Retina (tissue), 1 donor: ENCODE results near the gene LGALSL.
"Not testable (repeated sequence)": the region's sequence is repeated elsewhere in the genome, so short reads cannot be mapped to it uniquely, and the experiment has no call there.

ENCODE experiments used
- DNase-seq: peaks from one replicate; pipeline ENCODE4 v3.0.0-alpha.2; 2016

Gene LGALSL

GRCh38 chr2:64442801-64443429 lies 11.0 kb upstream of the LGALSL start:
- DNase-seq, result no peak

DNA sequence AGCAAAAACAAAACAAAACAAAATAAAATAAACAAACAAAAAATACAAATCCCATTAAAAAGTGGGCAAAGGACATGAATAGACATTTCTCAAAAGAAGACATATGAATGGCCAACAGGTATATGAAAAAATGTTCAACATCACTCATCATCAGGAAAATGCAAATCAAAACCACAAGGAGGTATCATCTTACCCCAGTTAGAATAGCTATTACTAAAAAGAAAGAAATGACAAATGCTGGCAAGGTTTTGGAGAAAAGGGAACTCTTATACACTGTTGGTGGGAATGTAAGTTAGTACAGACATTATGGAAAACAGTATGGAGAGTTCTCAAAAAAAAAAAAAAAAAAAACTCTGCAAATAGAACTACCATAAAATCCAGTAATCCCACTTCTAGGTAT lies 8.0 kb upstream of the LGALSL start:
- DNase-seq, result not testable (repeated sequence)

- no peak for DNase-seq
These were observed 6.5 kb upstream of the LGALSL start for GRCh38 chr2:64447317-64448040.

GRCh38 chr2:64448041-64448426 lies 5.9 kb upstream of the LGALSL start:
- DNase-seq, result peak; percentile 47

- no peak for DNase-seq
These were observed 2.9 kb upstream of the LGALSL start for GRCh38 chr2:64451051-64451450.

DNA sequence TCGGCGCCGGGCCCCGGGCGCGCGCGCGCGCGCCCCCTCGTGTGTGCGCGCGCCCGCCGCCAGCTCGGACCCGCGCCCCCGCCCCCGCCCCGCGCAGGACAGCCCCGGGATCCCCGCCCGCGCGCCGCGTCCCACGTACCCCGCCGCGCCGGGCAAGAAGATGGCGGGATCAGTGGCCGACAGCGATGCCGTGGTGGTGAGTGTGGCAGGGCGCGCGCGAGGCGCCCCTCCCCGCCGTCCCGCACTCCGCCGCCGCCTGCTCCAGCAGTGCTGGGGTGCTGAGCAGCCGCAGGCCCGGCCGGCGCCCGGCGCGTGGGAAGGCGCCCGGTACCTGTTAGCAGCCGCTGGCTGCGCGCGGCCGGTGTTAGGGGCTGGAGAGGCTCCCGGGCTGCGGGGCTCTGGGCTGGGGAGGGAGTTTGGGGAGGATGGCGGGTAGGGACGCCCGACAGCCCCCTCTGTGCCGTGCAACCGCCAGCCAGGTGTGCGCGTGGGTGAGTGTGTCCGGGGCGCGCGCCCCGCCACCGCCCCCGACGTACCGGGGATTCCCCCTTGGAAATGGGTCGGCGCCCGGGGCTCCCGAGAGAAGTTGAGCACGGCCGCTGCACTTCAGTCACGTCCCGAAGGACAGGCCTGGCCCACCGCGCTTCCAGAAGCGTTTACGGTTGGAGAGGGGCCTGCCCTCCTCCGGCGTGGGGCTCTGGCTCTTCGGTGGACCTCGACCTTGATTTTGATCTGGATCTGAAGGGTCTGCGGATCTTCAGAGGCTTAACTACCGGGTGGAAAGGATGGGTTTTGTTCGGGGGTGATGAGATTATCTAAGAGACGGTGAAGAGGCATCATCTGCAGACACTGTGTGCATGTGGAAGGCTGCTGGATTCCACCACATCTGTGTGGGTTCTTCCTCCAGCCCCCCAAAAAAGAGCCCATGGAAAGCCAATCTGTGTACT lies 697 bp downstream of the LGALSL start:
- DNase-seq, result peak; percentile 79

GRCh38 chr2:64455545-64455944 lies 1.6 kb downstream of the LGALSL start:
- DNase-seq, result no peak

DNA sequence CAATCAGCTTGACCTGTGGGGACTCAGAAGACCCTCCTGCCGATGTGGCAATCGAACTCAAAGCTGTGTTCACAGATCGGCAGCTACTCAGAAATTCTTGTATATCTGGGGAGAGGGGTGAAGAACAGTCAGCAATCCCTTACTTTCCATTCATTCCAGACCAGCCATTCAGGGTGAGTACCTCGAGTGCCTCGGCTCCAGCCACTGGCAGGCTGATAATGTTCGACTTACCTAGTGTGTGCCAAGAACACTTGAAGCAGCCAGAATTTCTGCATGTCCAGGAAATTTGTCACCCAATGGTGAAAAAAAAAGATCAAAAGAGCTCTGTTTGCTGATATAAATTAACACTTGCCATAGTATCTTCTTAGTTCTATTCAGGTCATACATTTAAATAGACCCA lies 2.3 kb downstream of the LGALSL start:
- DNase-seq, result no peak

- no peak for DNase-seq
These were observed 3.6 kb downstream of the LGALSL start for GRCh38 chr2:64457524-64457923.

DNA sequence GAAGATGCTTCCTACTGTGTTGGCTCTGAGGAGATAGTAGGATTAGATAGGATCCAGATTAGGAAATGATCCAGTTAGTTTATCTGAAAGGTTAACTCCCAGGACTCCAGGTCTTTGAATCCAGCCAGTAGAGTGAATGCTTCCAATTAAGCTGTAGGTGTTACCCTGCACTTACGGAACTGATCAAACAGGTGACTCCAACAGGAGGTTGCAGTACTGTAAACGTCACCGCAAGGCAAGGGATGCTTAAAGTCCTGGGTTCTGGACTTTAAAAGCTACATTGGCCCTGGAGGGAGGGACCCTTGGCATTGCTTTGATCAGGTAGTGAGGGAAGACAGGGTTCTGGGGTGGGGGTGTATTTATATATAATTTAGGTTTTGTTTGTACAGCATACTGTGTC lies 5.6 kb downstream of the LGALSL start:
- DNase-seq, result no peak

- no peak for DNase-seq
These were observed 6.4 kb downstream of the LGALSL start for GRCh38 chr2:64460330-64460729.

DNA sequence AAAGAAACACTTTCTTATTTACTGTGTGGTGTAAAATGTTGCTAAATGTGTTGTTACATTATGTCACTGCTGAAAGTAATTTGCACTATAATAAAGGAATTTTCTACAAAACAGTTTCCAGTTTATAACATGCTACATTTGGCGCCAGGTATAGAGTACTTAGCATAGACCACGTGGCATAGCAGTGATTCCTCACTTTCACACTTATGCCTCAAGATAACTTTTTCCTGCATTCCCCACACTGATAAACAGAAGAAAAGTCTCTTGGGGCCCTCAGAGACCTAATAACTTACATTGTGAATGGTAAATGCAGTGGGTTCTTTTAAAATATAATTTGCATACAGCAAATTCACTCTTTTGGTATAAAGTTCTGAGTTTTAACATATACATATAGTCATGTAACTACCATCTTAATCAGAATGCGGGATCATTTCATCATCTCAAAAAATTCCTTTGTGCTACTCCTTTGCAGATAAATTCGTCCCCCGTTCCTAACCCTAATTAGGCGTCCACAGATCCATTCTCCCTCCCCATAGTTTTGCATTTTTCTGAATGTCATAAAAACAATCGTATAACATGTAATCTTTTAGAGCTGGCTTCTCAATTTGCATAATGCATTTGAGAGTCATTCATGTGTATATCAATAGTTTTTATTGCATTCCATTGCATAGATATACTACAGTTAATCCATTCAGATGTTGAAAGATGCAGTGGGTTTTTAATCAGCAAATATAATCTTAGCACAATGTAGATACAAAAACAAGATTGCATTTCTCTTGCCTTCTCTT lies 7.5 kb downstream of the LGALSL start:
- DNase-seq, result no peak

DNA sequence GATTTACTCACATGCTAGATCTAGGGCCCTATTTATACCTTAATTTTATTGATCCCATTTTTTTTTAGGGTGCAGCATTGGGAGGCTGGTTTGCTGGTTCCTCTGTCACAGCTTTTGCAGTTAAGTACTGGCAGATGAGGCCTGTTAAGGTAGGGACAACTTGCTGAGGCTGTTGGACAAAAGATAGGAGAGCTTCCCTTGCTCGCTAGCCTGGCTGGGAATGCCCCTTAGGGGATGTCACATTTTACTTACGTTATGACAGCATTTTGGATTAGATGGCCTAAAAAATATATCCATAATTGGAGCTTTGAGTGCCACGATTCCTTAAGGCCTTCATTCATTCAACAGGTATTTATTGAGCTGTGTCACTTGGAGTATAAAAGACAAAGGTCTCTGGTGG lies 8.2 kb downstream of the LGALSL start:
- no peak for DNase-seq

- DNase-seq, result no peak
These were observed 9.2 kb downstream of the LGALSL start for GRCh38 chr2:64462940-64463700.

- no peak for DNase-seq
These were observed 9.8 kb downstream of the LGALSL start for GRCh38 chr2:64463781-64464180.

DNA sequence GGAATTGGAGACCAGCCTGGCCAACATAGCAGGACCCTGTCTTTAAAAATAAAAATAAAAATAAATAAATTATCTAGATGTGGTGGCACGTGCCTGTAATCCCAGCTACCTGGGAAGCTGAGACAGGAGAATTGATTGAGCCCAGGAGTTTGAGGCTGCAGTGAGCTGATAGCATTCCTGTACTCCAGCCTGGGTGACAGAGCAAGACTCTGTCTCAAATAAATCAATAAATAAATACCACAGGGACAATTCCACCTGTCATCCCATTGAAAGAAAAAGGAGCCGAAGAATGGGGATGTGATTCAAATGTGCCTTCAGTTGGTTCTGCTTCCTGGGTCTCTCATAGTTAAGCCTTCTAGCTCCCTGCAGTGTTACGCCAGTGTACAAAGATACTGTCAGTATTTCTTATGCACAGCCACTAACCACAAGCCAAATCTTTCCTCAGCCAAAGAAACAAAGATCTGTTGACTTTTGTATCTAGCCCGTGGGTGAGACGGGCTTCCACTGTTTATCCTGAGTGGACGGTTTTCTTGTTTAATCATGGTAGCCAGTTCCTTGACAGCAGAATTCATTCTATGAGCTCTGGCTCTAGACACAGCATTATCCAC lies 12.6 kb downstream of the LGALSL start:
- no peak for DNase-seq

DNA sequence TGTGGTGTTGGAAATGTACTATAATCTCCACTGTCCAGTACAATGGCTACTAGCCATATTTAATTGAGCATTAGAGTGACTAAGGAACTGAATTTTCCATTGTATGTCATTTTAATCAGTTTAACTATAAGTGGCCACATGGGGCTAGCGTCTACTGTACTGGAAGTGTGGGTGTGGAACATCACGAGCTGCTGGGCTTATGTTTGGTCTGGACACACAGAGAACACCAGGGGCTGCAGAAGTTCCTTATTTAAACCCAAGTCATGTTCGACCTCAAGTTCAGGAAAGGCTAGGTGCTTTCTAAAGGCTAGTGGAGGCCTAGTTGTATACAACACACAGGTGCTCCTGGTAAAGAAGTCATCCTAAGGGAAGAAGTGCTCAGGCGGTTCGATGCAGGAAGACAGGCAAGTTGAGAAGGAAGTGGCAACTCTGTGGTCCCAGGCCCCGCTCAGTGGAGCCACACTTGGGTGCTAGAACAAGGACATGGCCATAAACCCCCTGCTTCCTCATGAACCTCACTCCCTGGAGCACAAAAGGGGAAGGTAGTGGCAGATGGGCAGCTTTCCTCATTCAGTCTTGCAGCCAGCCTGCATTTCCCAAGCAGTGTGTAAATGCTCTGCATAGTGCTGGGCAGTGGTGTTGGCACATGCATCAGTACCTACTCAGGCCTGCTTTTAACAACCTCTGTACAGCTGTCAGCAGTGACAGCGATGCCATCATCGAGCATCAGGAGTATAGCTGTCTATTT lies 13.3 kb downstream of the LGALSL start:
- DNase-seq, result no peak

DNA sequence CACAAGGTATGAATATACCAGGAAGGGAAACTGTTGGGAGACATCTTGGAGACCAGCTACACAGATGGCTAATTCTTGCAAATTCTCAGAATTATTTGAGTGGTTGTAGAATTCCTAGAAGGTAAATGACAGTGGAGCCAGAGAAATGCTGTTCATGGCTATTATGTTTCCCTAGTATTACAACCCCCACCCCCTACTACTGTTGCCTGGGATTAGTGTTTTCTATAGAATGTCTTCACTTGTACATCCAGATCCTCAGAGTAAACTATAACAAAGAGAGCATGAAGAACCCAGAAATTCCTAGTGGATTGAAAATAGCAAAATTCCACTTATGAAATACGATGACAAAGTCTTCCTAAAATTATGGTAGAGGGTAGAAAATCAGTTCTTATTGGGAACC lies 15.3 kb downstream of the LGALSL start:
- no peak for DNase-seq

GRCh38 chr2:64470071-64470470 lies 16.1 kb downstream of the LGALSL start:
- DNase-seq, result no peak

- no peak for DNase-seq
These were observed 16.9 kb downstream of the LGALSL start for GRCh38 chr2:64470766-64471295.

- DNase-seq, result no peak
These were observed 17.6 kb downstream of the LGALSL start for GRCh38 chr2:64471600-64471999.
